Astrocyte (in vitro differentiated cells and primary cell): ENCODE data around the gene TBX2. TPM values are rescaled to one million over a fixed set of nuclear protein-coding genes. Genes with fewer than 3 reads are reported as not detected.

ENCODE experiments used
- DNase-seq: peaks from one replicate; pipeline ENCODE4 v3.0.0-alpha.2; 2010; ENCODE audit warnings: low read depth
- FAIRE-seq: peaks from 2 replicates; lab custom pipeline; 2011; peaks lifted over from hg19 to GRCh38; lab: Jason Lieb, UNC
- H2AFZ ChIP-seq: 2 replicates; pipeline ENCODE4 v1.6.0; 2012; ENCODE audit warnings: low read depth, low read length, inconsistent platforms
- H3K27ac ChIP-seq: 2 replicates; pipeline ENCODE4 v1.5.1; 2011; ENCODE audit warnings: low read depth, low read length, inconsistent platforms
- H3K27me3 ChIP-seq: 2 replicates; pipeline ENCODE4 v1.6.0; 2011; ENCODE audit warnings: low read length, inconsistent platforms; ENCODE audit not compliant: insufficient read depth
- H3K36me3 ChIP-seq: 2 replicates; pipeline ENCODE4 v1.5.1; 2011; ENCODE audit warnings: low read length, inconsistent platforms; ENCODE audit not compliant: insufficient read depth
- H3K4me1 ChIP-seq: 2 replicates; pipeline ENCODE4 v1.5.1; 2011; ENCODE audit warnings: low read length, inconsistent platforms; ENCODE audit not compliant: insufficient read depth
- H3K4me2 ChIP-seq: 2 replicates; pipeline ENCODE4 v1.6.0; 2012; ENCODE audit warnings: low read length, inconsistent platforms
- H3K4me3 ChIP-seq: 2 replicates; pipeline ENCODE4 v1.5.1; 2011; ENCODE audit warnings: low read depth, mild to moderate bottlenecking, low read length, inconsistent platforms; ENCODE audit not compliant: insufficient read depth
- H3K79me2 ChIP-seq: 2 replicates; pipeline ENCODE4 v1.6.0; 2012; ENCODE audit warnings: mild to moderate bottlenecking, low read length, inconsistent platforms; ENCODE audit not compliant: insufficient read depth
- H3K9ac ChIP-seq: 2 replicates; pipeline ENCODE4 v1.6.0; 2012; ENCODE audit warnings: mild to moderate bottlenecking, low read length, inconsistent platforms
- H3K9me3 ChIP-seq: 2 replicates; pipeline ENCODE4 v1.5.1; 2012; ENCODE audit warnings: low read depth, mild to moderate bottlenecking, low read length, inconsistent platforms; ENCODE audit not compliant: insufficient read depth
- H4K20me1 ChIP-seq: 2 replicates; pipeline ENCODE4 v1.6.0; 2012; ENCODE audit warnings: low read length, inconsistent platforms; ENCODE audit not compliant: insufficient read depth
- H3K27ac Mint-ChIP-seq: one replicate; pipeline ENCODE4 v1.8.0; 2021; ENCODE audit warnings: mild to moderate bottlenecking, mixed read lengths; ENCODE audit not compliant: unreplicated experiment
- H3K27me3 Mint-ChIP-seq: one replicate; pipeline ENCODE4 v1.8.0; 2021; ENCODE audit warnings: low read depth, mixed read lengths; ENCODE audit not compliant: unreplicated experiment
- H3K36me3 Mint-ChIP-seq: one replicate; pipeline ENCODE4 v1.8.0; 2021; ENCODE audit warnings: low read depth, mixed read lengths; ENCODE audit not compliant: unreplicated experiment
- H3K4me1 Mint-ChIP-seq: one replicate; pipeline ENCODE4 v1.8.0; 2021; ENCODE audit warnings: low read depth, mixed read lengths; ENCODE audit not compliant: unreplicated experiment
- H3K4me3 Mint-ChIP-seq: one replicate; pipeline ENCODE4 v1.8.0; 2021; ENCODE audit warnings: mild to moderate bottlenecking, moderate library complexity, mixed read lengths; ENCODE audit not compliant: unreplicated experiment
- H3K9me3 Mint-ChIP-seq: one replicate; pipeline ENCODE4 v1.8.0; 2021; ENCODE audit warnings: mild to moderate bottlenecking, mixed read lengths; ENCODE audit not compliant: unreplicated experiment
- EZH2 ChIP-seq: IDR thresholded peaks from 2 replicates; pipeline ENCODE4 v1.6.1; 2012; ENCODE audit warnings: mild to moderate bottlenecking, low read length, inconsistent platforms; ENCODE audit not compliant: insufficient read depth
- total RNA-seq: library from RNA; stranded (reverse); gene quantifications from 2 replicates; pipeline ENCODE4 v1.2.1, GENCODE V29; 2021
- TF ChIP-seq, protein P1 (sequence below): IDR thresholded peaks from 2 replicates; pipeline ENCODE4 v1.5.1; 2011; ENCODE audit warnings: low read depth, mild to moderate bottlenecking, inconsistent platforms, low read length, moderate library complexity; ENCODE audit not compliant: insufficient read depth

TBX2 gene
- total RNA-seq, 1 donor from 2014 or later, result 0.50 TPM

- no peak overlapping the region for H3K27ac ChIP-seq
- TF ChIP-seq, protein P1, sequence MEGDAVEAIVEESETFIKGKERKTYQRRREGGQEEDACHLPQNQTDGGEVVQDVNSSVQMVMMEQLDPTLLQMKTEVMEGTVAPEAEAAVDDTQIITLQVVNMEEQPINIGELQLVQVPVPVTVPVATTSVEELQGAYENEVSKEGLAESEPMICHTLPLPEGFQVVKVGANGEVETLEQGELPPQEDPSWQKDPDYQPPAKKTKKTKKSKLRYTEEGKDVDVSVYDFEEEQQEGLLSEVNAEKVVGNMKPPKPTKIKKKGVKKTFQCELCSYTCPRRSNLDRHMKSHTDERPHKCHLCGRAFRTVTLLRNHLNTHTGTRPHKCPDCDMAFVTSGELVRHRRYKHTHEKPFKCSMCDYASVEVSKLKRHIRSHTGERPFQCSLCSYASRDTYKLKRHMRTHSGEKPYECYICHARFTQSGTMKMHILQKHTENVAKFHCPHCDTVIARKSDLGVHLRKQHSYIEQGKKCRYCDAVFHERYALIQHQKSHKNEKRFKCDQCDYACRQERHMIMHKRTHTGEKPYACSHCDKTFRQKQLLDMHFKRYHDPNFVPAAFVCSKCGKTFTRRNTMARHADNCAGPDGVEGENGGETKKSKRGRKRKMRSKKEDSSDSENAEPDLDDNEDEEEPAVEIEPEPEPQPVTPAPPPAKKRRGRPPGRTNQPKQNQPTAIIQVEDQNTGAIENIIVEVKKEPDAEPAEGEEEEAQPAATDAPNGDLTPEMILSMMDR, result no peak
- no peak for TF ChIP-seq EZH2
- H3K4me3 ChIP-seq, result no peak overlapping the region
- no peak overlapping the region for H3K4me2 ChIP-seq
- Mint-ChIP-seq H3K27me3 (peaks cover 75% of the 10 kb centered on the region), H3K4me1 (peaks cover 1% of the 10 kb centered on the region), H3K4me3 (no peak overlapping the region), H3K27ac (no peak overlapping the region), H3K9me3 (peaks cover 38% of the 10 kb centered on the region), H3K36me3 (no peaks in the 10 kb centered on the region)
- H3K27me3 ChIP-seq, result peaks cover 98% of the 10 kb centered on the region
- H3K9ac ChIP-seq, result no peak overlapping the region
- peaks cover 4% of the 10 kb centered on the region for H4K20me1 ChIP-seq
- FAIRE-seq (no peak), DNase-seq (no peak)
- H3K9me3 ChIP-seq, result no peaks in the 10 kb centered on the region
- H3K36me3 ChIP-seq, result no peaks in the 10 kb centered on the region
- no peaks in the 10 kb centered on the region for H3K79me2 ChIP-seq
- no peak overlapping the region for H2AFZ ChIP-seq
- peaks cover 4% of the 10 kb centered on the region for H3K4me1 ChIP-seq
Measured at GRCh38 chr17:61455324-61456060, 55.8 kb downstream of the TBX2 start.

DNA sequence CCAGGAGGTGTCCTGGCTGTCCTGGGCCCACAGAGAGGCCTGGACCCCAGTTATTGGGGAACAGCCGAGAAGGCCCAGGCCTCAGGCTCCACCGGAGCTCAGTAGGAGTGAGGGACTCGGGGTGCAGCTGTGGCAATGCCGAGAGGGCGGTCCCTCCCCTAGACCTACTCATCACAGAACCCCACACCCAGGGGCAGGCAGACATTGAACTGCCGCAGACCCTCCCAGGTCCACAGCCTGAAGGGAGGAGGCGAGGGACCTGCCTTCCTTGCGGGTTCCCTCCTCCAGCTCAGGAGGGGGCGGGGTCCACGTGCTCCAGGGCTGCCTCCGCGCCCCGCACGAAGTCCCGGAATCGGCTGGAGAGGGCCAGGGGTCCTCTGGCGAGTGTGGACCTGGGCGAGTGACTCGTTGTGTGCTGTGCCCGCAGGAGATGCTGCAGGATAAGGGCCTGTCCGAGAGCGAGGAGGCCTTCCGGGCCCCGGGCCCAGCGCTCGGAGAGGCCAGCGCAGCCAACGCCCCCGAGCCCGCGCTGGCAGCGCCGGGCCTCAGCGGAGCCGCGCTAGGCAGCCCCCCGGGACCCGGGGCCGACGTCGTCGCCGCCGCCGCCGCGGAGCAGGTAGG, 56.5 kb downstream of the TBX2 start:
- no peak overlapping the region for H3K27ac Mint-ChIP-seq
- H3K27me3 Mint-ChIP-seq, result peaks cover 75% of the 10 kb centered on the region
- Histone ChIP-seq H2AFZ (no peak overlapping the region), H4K20me1 (peaks cover 4% of the 10 kb centered on the region), H3K79me2 (no peaks in the 10 kb centered on the region), H3K36me3 (no peaks in the 10 kb centered on the region), H3K27me3 (peaks cover 98% of the 10 kb centered on the region), H3K27ac (no peak overlapping the region), H3K9ac (no peak overlapping the region), H3K4me1 (peaks cover 4% of the 10 kb centered on the region), H3K4me2 (no peak overlapping the region), H3K4me3 (no peak overlapping the region), H3K9me3 (peaks cover 4% of the 10 kb centered on the region)
- no peak for FAIRE-seq
- no peaks in the 10 kb centered on the region for H3K36me3 Mint-ChIP-seq
- no peak overlapping the region for H3K4me3 Mint-ChIP-seq
- H3K4me1 Mint-ChIP-seq, result peaks cover 1% of the 10 kb centered on the region
- DNase-seq, result no peak
- peaks cover 45% of the 10 kb centered on the region for H3K9me3 Mint-ChIP-seq
- TF ChIP-seq, protein P1, result no peak
- TF ChIP-seq EZH2, result no peak
